WTC11 (cell line): ENCODE results near the gene METTL9. TPM values are rescaled to one million over a fixed set of nuclear protein-coding genes. Genes with fewer than 3 reads are reported as not detected.
"Not testable (repeated sequence)": the region's sequence is repeated elsewhere in the genome, so short reads cannot be mapped to it uniquely, and the experiment has no call there.

Experiments used
- ATAC-seq: fragments of 200-7000 bp; cut with Tn5 transposase; 2 replicates; pipeline ENCODE4 v1.10.0; 2021; ENCODE audit warnings: mild to moderate bottlenecking, moderate library complexity
- CTCF ChIA-PET: fragments of 300-600 bp; sonication (Branson Sonifier 250); formaldehyde crosslinking; loops from one replicate; lab custom pipeline; 2021; ENCODE audit warnings: antibody characterized with exemption; lab: Charles Lee
- POLR2A ChIA-PET: fragments of 350-600 bp; sonication (Branson Sonifier 250); formaldehyde crosslinking; loops from one replicate; lab custom pipeline; 2021; ENCODE audit warnings: antibody characterized with exemption; lab: Charles Lee
- DNase-seq: peaks from one replicate; pipeline ENCODE4 v3.0.0; 2021; ENCODE audit warnings: low spot score
- H3K27ac Mint-ChIP-seq: 2 replicates; pipeline ENCODE4 v1.8.0; 2021; ENCODE audit warnings: mixed read lengths
- H3K27me3 Mint-ChIP-seq: 2 replicates; pipeline ENCODE4 v1.8.0; 2021; ENCODE audit warnings: low read depth, mild to moderate bottlenecking, moderate library complexity, mixed read lengths
- H3K36me3 Mint-ChIP-seq: 2 replicates; pipeline ENCODE4 v1.8.0; 2021; ENCODE audit warnings: mixed read lengths
- H3K4me1 Mint-ChIP-seq: 2 replicates; pipeline ENCODE4 v1.8.0; 2022; ENCODE audit warnings: mixed read lengths
- H3K4me3 Mint-ChIP-seq: 2 replicates; pipeline ENCODE4 v1.8.0; 2021; ENCODE audit warnings: mild to moderate bottlenecking, moderate library complexity, mixed read lengths
- H3K9me3 Mint-ChIP-seq: 2 replicates; pipeline ENCODE4 v1.8.0; 2021; ENCODE audit warnings: mixed read lengths
- ATF1 ChIP-seq: sonication (generic); formaldehyde crosslinking; IDR thresholded peaks from 2 replicates; pipeline ENCODE4 v1.8.1; 2023; ENCODE audit warnings: mild to moderate bottlenecking, moderate library complexity, missing genetic modification reagents
- ATF2 ChIP-seq: sonication (generic); formaldehyde crosslinking; IDR thresholded peaks from 2 replicates; pipeline ENCODE4 v1.8.1; 2022; ENCODE audit warnings: low read depth, missing genetic modification reagents, borderline replicate concordance
- CBFB ChIP-seq: sonication (generic); formaldehyde crosslinking; IDR thresholded peaks from 2 replicates; pipeline ENCODE4 v1.8.1; 2022; ENCODE audit warnings: mild to moderate bottlenecking, low read depth, missing genetic modification reagents
- CDX4 ChIP-seq: fragments of 250-450 bp; sonication (Bioruptor Pico); IDR thresholded peaks from 2 replicates; pipeline ENCODE4 v1.9.0; 2021; ENCODE audit warnings: moderate library complexity, mild to moderate bottlenecking, inconsistent platforms, borderline replicate concordance
- E2F1 ChIP-seq: sonication (generic); formaldehyde crosslinking; IDR thresholded peaks from 2 replicates; pipeline ENCODE4 v1.8.0; 2022; ENCODE audit warnings: mild to moderate bottlenecking, missing genetic modification reagents
- FOXP1 ChIP-seq: sonication (generic); formaldehyde crosslinking; IDR thresholded peaks from 2 replicates; pipeline ENCODE4 v1.8.0; 2022; ENCODE audit warnings: missing genetic modification reagents, mild to moderate bottlenecking, moderate library complexity, borderline replicate concordance
- GTF2I ChIP-seq: fragments of 250-450 bp; sonication (Bioruptor Pico); conservative IDR thresholded peaks from 2 replicates; pipeline ENCODE4 v1.4.0; 2021; ENCODE audit warnings: mild to moderate bottlenecking
- HMGXB4 ChIP-seq: sonication (generic); formaldehyde crosslinking; IDR thresholded peaks from 2 replicates; pipeline ENCODE4 v1.8.1; 2023; ENCODE audit warnings: mild to moderate bottlenecking, moderate library complexity, missing genetic modification reagents
- JAZF1 ChIP-seq: fragments of 250-450 bp; sonication (Bioruptor Pico); IDR thresholded peaks from 2 replicates; pipeline ENCODE4 v1.9.0; 2021; ENCODE audit warnings: moderate library complexity, mild to moderate bottlenecking, inconsistent platforms
- NFE2L1 ChIP-seq: sonication (generic); formaldehyde crosslinking; IDR thresholded peaks from 2 replicates; pipeline ENCODE4 v1.8.1; 2023; ENCODE audit warnings: missing genetic modification reagents
- NR1H2 ChIP-seq: sonication (generic); formaldehyde crosslinking; IDR thresholded peaks from 2 replicates; pipeline ENCODE4 v1.9.0; 2021; ENCODE audit warnings: mild to moderate bottlenecking, moderate library complexity, missing genetic modification reagents
- PREB ChIP-seq: sonication (generic); formaldehyde crosslinking; IDR thresholded peaks from 2 replicates; pipeline ENCODE4 v1.8.1; 2022; ENCODE audit warnings: mild to moderate bottlenecking, missing genetic modification reagents, moderate library complexity, borderline replicate concordance
- RELA ChIP-seq: sonication (generic); formaldehyde crosslinking; IDR thresholded peaks from 2 replicates; pipeline ENCODE4 v1.8.1; 2022; ENCODE audit warnings: missing genetic modification reagents, mild to moderate bottlenecking, borderline replicate concordance
- ZBTB43 ChIP-seq: sonication (generic); formaldehyde crosslinking; IDR thresholded peaks from 2 replicates; pipeline ENCODE4 v1.8.1; 2023; ENCODE audit warnings: mild to moderate bottlenecking, missing genetic modification reagents
- ZMAT4 ChIP-seq: fragments of 250-450 bp; sonication (Bioruptor Pico); IDR thresholded peaks from 2 replicates; pipeline ENCODE4 v1.9.0; 2021; ENCODE audit warnings: mild to moderate bottlenecking
- ZNF232 ChIP-seq: sonication (generic); formaldehyde crosslinking; IDR thresholded peaks from 2 replicates; pipeline ENCODE4 v1.8.0; 2022; ENCODE audit warnings: mild to moderate bottlenecking, missing genetic modification reagents
- ZNF425 ChIP-seq: fragments of 250-450 bp; sonication (Bioruptor Pico); conservative IDR thresholded peaks from 2 replicates; pipeline ENCODE4 v1.9.0; 2021; ENCODE audit warnings: mild to moderate bottlenecking
- ZNF532 ChIP-seq: fragments of 250-450 bp; sonication (Bioruptor Pico); IDR thresholded peaks from 2 replicates; pipeline ENCODE4 v1.9.0; 2021; ENCODE audit warnings: mild to moderate bottlenecking, borderline replicate concordance
- total RNA-seq: library from RNA; stranded (reverse); gene quantifications from 3 replicates; pipeline ENCODE4 v1.2.3, GENCODE V29; 2021

METTL9 gene
- total RNA-seq, 1 experiment from 2014 or later, result 94.6 TPM

GRCh38 chr16:21560462-21560861, 38.9 kb upstream of the METTL9 start:
- ChIA-PET CTCF (interaction anchor here (1.6 kb wide), 1 partner anchor 124 kb away, joined by 4 read pairs; no protein-coding TSS in a partner anchor), POLR2A (no interaction called here)
- no peaks in the 10 kb centered on the region for H3K9me3 Mint-ChIP-seq
- no peaks in the 10 kb centered on the region for H3K36me3 Mint-ChIP-seq
- DNase-seq (no peak), ATAC-seq (no peak)
- H3K27ac Mint-ChIP-seq, result no peak overlapping the region
- H3K4me1 Mint-ChIP-seq, result no peaks in the 10 kb centered on the region
- no peak for TF ChIP-seq HMGXB4
- no peak for TF ChIP-seq GTF2I (CRISPR knock-in tag)
- no peak for TF ChIP-seq E2F1 (CRISPR knock-in tag)
- TF ChIP-seq CDX4 (CRISPR knock-in tag), result no peak
- TF ChIP-seq ATF1 (CRISPR knock-in tag), result no peak
- TF ChIP-seq ZNF532 (CRISPR knock-in tag), result no peak
- TF ChIP-seq NR1H2 (CRISPR knock-in tag), result no peak
- TF ChIP-seq ZMAT4, result no peak
- TF ChIP-seq CBFB (CRISPR knock-in tag), result no peak
- no peak for TF ChIP-seq RELA
- no peak for TF ChIP-seq ZNF232 (CRISPR knock-in tag)
- TF ChIP-seq FOXP1 (CRISPR knock-in tag), result no peak
- TF ChIP-seq ATF2 (CRISPR knock-in tag), result no peak
- H3K4me3 Mint-ChIP-seq, result no peak overlapping the region
- no peaks in the 10 kb centered on the region for H3K27me3 Mint-ChIP-seq

GRCh38 chr16:21563676-21564075, 35.7 kb upstream of the METTL9 start:
- TF ChIP-seq ATF1 (CRISPR knock-in tag), result no peak
- no peak for TF ChIP-seq ZBTB43
- no peak for TF ChIP-seq NFE2L1 (CRISPR knock-in tag)
- no peak for TF ChIP-seq JAZF1 (CRISPR knock-in tag)
- no peak for TF ChIP-seq ZNF425 (CRISPR knock-in tag)
- TF ChIP-seq PREB (CRISPR knock-in tag), result no peak
- Mint-ChIP-seq H3K27me3 (no peaks in the 10 kb centered on the region), H3K4me1 (no peaks in the 10 kb centered on the region), H3K27ac (no peak overlapping the region), H3K9me3 (no peaks in the 10 kb centered on the region), H3K4me3 (no peak overlapping the region), H3K36me3 (no peaks in the 10 kb centered on the region)
- ChIA-PET CTCF (interaction anchor here (1.6 kb wide), 1 partner anchor 19 kb away, joined by 3 read pairs; no protein-coding TSS in a partner anchor), POLR2A (no interaction called here)
- ATAC-seq (no peak), DNase-seq (no peak)

GRCh38 chr16:21564367-21564766, 35.0 kb upstream of the METTL9 start:
- DNase-seq, H3K9me3 Mint-ChIP-seq, CTCF ChIA-PET, H3K4me1 Mint-ChIP-seq, H3K4me3 Mint-ChIP-seq, ATAC-seq, H3K27me3 Mint-ChIP-seq, H3K36me3 Mint-ChIP-seq, H3K27ac Mint-ChIP-seq, POLR2A ChIA-PET: not testable (repeated sequence)
